ENCODE results near the gene ATG3. TPM values are rescaled to one million over a fixed set of nuclear protein-coding genes. Genes with fewer than 3 reads are reported as not detected.

Gene ATG3
- total RNA-seq, 2 experiments from 2014 or later = 63.5 to 65.7 TPM

- H3K36me3 Mint-ChIP-seq = peaks cover 44% of the 10 kb centered on the region
- no peak overlapping the region for H3K27ac Mint-ChIP-seq
- peaks cover 42% of the 10 kb centered on the region for H3K4me1 Mint-ChIP-seq
- ATAC-seq (ENCODE audit: low read depth) (no peak), DNase-seq (no peak)
- no peak overlapping the region for H3K4me3 Mint-ChIP-seq
- POLR2A ChIA-PET = interaction anchor here (0.6 kb wide), 1 partner anchor 47 kb away, joined by 3 read pairs; no protein-coding TSS in a partner anchor
- H3K9me3 Mint-ChIP-seq = no peaks in the 10 kb centered on the region
- H3K27me3 Mint-ChIP-seq = no peaks in the 10 kb centered on the region
Measured at GRCh38 chr3:112484352-112484751, 77.4 kb downstream of the ATG3 start.

DNA sequence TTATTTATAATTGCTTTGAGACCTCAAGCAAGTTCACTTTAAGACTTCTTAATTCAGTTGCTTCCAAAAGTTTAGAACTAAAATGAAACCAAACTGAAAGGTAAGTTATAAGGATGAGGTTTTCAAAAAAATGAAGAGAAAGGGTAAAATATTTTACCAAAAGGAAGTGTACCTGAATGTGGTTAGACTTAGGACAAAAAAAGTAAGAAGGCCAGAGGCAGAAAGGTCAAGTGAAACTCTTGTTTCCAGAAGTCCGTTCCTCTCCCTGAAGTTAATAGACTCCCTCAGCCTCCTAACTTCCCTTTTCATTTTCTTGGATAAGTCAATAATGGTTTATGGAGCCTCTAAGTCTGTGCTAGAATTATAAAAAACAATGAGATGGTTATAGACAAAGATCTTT, 79.1 kb downstream of the ATG3 start:
- Mint-ChIP-seq H3K36me3 (peaks cover 49% of the 10 kb centered on the region), H3K27me3 (no peaks in the 10 kb centered on the region), H3K27ac (peak overlapping the region; percentile 46), H3K4me1 (peaks cover 39% of the 10 kb centered on the region), H3K9me3 (no peaks in the 10 kb centered on the region), H3K4me3 (peak overlapping the region; percentile 55)
- POLR2A ChIA-PET = interaction anchor here (1.1 kb wide), 1 partner anchor 10 kb away, joined by 3 read pairs; no protein-coding TSS in a partner anchor
- DNase-seq (no peak), ATAC-seq (ENCODE audit: low read depth) (no peak)

Other genes with a start within 250 kb of the ATG3 start
- 1 to 10 TPM; 1.7 to 2.1 TPM for gene CD200, start 228.8 kb downstream of the ATG3 start, total RNA-seq
- 10 to 100 TPM; 27.8 to 29.8 TPM for gene BTLA, start 62.5 kb downstream of the ATG3 start, total RNA-seq
- gene SLC35A5, start 83 bp upstream of the ATG3 start, total RNA-seq = 10 to 100 TPM; 16.4 to 18.1 TPM
- gene CCDC80, start 79.2 kb upstream of the ATG3 start, total RNA-seq = not detected

All from activated naive CD8-positive, alpha-beta T cell treated with anti-CD3 and anti-CD28 coated beads, Interleukin-2, amount 10 ng/mL, durations not matched to agents 7 days and 5 days (primary cell).